ENCODE measurements around the gene CD81.

DNA sequence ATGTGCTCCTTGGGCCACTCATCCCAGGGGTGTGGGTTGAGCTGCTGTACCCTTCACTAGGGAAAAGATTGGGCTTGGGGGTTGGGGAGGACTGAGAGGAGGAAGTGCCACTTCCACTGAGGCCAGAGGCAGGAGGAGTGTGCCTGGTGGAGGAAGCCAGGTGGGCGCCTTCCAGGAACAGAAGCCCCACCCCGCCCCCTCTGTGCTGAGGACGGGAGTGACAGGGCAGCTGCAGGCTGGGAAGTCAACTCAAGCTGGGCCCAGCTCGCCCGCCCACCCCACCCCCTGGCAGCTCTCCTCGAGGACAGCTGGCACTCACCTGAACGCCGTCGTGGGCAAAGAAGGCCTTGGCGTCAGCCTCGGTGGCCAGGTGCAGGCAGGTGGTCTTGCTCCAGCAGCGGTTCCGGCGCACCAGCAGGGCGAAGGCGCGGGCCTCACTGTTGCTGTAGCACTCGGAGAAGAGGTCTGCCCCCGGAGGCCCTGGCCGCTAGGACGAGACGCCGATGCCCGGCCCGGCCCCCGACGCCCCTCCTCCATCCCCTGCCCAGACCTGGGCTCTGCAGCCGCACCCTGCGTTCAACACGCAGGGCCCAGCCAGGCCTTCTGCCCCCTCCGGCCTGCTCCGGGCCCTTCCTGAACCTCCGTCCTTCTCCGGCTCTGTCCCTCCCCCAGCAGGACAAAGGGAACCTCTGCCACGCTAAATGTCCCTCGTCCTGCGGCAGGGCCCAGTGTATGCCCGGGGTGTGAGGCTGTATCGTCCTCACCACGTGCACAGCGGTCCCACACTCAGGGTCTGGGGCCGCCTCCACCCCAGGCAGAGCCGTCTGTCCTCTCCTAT, 36.9 kb downstream of the CD81 start:
- TF ChIP-seq, protein P1, sequence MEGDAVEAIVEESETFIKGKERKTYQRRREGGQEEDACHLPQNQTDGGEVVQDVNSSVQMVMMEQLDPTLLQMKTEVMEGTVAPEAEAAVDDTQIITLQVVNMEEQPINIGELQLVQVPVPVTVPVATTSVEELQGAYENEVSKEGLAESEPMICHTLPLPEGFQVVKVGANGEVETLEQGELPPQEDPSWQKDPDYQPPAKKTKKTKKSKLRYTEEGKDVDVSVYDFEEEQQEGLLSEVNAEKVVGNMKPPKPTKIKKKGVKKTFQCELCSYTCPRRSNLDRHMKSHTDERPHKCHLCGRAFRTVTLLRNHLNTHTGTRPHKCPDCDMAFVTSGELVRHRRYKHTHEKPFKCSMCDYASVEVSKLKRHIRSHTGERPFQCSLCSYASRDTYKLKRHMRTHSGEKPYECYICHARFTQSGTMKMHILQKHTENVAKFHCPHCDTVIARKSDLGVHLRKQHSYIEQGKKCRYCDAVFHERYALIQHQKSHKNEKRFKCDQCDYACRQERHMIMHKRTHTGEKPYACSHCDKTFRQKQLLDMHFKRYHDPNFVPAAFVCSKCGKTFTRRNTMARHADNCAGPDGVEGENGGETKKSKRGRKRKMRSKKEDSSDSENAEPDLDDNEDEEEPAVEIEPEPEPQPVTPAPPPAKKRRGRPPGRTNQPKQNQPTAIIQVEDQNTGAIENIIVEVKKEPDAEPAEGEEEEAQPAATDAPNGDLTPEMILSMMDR (conservative IDR thresholded peaks at IDR 0.05 in 1 of 2, IDR thresholded peaks at IDR 0.05 in 1 of 2; ENCODE audit: low read depth in 1 of 2, low read length in 2 of 2): no peak
- no peak for TF ChIP-seq EZH2 (IDR thresholded peaks at IDR 0.05; ENCODE audit: low read length, missing control alignments)
